Right ventricle myocardium inferior (tissue), 1 donor: ENCODE measurements around the gene CSNK1G2. TPM values are rescaled to one million over a fixed set of nuclear protein-coding genes. Genes with fewer than 3 reads are reported as not detected.

ENCODE experiments used
- ATAC-seq: fragments of 200-7000 bp; cut with Tn5 transposase; one replicate; pipeline ENCODE4 v1.9.1; 2020; ENCODE audit warnings: mild to moderate bottlenecking, moderate library complexity
- DNase-seq: peaks from one replicate; pipeline ENCODE4 v3.0.0; 2021; ENCODE audit errors: missing footprints
- intact Hi-C: fragments of 100-400 bp; cut with DNase I; formaldehyde crosslinking; loops from one replicate; pipeline ENCODE4 v1.11.0; 2022
- total RNA-seq: library from RNA; stranded (reverse); fragmentation: NEBNext Ultra II Directional; extraction: Animal tissue kit (Norgen Biotek cat#: 25700); gene quantifications from one replicate; pipeline ENCODE4 v1.2.1, GENCODE V29; 2021
- donor health status: DM: no; HTN: yes; CAD: no; lungs with severe emphysema.

Gene CSNK1G2
- total RNA-seq, 1 donor from 2014 or later, result 23.6 TPM

DNA sequence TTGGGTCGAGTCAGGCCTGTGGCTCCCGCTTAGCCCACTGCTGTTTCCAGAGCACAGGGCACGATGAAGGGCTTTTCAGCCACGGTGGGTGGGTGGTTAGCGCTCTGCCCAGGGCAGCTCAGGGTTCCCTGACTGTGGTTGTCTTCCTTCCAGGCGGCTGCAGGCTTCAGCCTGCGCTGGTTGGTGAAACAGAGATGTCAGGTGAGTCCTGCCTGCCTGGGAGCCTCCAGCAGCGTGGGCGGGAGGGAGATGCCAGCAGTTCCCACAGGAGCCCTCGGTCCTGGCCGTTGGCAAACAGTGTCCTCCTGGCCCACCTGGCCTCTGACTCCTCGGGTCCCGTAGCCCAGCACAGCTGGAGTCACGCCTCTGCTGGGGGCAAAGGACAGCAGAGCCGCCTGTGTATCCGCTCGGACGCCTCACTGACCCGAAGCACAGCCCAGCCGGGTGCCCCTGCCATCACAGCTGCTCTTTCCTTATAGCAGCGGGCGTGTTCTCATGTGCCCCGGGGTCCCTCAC is 26.1 kb upstream of the CSNK1G2 start:
- DNase-seq, result no peak
- intact Hi-C loops, result no loop called here
- ATAC-seq, result no peak

GRCh38 chr19:1917146-1917545 is 23.8 kb upstream of the CSNK1G2 start:
- no peak for DNase-seq
- intact Hi-C loops, result no loop called here
- no peak for ATAC-seq

GRCh38 chr19:1917926-1918325 is 23.0 kb upstream of the CSNK1G2 start:
- ATAC-seq, result no peak
- intact Hi-C loops, result no loop called here
- DNase-seq, result no peak

- ATAC-seq, result no peak
- intact Hi-C loops, result no loop called here
- no peak for DNase-seq
Observed at GRCh38 chr19:1918975-1919374, 22.0 kb upstream of the CSNK1G2 start.

GRCh38 chr19:1920644-1921043 is 20.3 kb upstream of the CSNK1G2 start:
- no peak for ATAC-seq
- no peak for DNase-seq
- intact Hi-C loops, result no loop called here

DNA sequence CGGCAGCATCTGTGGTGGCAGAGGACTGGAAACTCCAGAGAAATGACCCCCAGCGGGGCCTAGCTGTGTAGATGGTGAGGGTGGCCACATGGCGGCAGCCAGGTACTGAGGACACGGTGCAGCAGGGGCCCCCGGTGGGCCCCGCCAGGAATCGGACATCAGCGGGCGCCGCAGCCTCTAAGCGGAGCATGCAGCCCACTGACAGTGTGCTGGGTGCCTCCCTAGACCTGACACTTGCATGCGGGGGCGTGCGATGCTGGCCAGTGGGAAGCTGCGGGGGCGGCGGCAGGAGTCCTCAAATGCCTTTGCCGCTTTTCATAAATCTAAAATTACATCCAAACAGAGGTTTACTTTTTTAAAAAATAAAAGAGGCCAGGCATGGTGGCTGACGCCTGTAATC is 19.6 kb upstream of the CSNK1G2 start:
- ATAC-seq (no peak), DNase-seq (no peak)
- intact Hi-C loops, result no loop called here

DNA sequence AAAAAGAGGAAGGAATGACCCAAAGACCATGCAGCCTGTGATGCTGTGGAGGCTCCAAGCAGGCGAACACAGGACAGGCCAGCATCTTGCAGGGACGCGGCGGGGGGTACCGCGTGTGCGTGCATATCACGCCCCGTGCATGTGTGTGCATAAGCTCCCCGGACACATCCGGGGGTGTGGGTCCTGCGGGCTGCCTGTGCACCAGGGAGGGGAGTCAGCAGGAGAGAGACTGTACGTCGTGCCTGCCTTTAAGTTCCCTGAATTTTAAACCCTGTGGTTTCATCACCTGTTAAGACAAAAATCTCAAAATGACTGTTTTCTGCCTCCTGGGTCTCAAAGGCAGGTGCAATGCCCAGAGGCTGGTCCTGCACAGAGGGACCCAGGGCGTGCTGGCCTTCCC is 19.1 kb upstream of the CSNK1G2 start:
- intact Hi-C loops, result no loop called here
- ATAC-seq (no peak), DNase-seq (no peak)

DNA sequence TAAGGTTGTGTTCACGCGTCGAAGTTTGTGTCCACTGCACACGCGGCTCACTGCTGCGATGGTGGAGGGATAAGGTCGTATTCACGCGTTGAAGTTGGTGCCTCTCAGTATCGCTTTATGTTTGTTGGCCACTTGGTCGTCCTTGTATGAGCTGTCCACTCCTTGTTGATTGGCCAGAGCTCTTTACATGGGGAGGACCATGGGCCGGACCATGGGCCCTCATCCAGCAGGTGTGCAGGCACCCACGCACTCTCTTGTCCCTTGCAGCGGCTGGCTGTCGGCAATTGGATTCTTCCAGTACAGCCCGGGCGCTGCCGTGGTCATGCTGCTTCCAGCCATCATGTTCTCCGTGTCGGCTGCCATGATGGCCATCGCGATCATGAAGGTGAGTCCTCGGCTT is 18.2 kb upstream of the CSNK1G2 start:
- intact Hi-C loops, result no loop called here
- DNase-seq, result peak; percentile 64
- no peak for ATAC-seq

- peak; percentile 68 for DNase-seq
- peak; percentile 42 for ATAC-seq
- intact Hi-C loops, result no loop called here
Observed at GRCh38 chr19:1923319-1923718, 17.7 kb upstream of the CSNK1G2 start.

- no peak for DNase-seq
- ATAC-seq, result no peak
- intact Hi-C loops, result no loop called here
Observed at GRCh38 chr19:1924320-1924961, 16.5 kb upstream of the CSNK1G2 start.

- intact Hi-C loops, result no loop called here
- no peak for DNase-seq
- ATAC-seq, result no peak
Observed at GRCh38 chr19:1925544-1925943, 15.4 kb upstream of the CSNK1G2 start.

DNA sequence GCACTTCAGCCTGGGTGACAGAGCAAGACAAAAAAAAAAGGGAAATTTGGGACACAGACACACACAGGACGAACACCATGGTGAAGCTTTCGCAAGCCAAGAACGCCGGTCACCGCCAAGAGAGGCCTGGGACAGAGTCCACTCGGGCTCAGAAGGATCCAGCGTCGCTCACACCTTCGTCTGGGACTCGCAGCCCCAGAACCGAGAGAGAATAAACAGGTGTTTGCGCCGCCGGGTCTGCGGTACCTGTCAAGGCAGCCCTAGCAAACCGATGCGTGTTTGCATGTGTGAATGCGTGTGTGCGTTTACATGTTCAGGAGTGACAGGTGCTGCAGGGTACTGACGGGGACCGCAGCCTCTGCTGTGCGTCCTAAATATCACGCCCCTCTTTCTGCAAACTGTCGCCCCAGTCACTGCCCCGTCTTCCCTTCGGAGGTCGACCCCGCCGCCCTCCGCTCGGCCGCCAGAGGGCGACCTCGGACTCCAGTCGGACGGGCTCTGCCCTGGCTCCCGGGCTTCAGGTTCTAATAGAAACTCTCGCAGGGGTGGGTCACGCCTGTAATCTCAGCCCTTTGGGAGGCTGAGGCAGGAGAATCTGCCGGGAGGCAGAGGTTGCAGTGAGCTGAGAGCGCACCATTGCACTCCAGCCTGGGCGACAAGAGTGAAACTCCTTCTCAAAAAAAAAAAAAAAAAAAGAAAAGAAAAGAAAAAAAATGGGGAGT is 11.8 kb upstream of the CSNK1G2 start:
- intact Hi-C loops, result loop anchor here (2.0 kb wide), 1 partner anchor 64 kb away; no protein-coding TSS in a partner anchor
- DNase-seq (peak; percentile 93), ATAC-seq (peak; percentile 91)

DNA sequence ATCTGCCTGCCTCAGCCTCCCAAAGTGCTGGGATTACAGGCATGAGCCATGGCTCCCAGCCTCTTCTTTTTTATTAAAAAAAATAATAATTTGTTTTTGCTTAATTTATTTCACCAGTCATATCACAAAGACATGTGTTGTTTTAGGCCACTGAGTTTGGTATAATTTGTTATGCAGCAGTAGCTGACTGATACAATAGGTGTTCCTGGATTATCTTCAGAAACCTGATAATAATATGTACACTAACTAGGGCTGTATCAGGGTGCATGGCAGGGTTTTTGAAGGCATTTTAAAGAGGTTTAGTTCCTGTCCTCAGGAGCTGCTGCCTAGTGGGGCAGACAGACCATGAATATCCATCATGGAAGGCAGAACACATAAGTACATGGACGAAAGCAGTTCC is 9.5 kb upstream of the CSNK1G2 start:
- no peak for ATAC-seq
- intact Hi-C loops, result no loop called here
- DNase-seq, result no peak

GRCh38 chr19:1932395-1932794 is 8.6 kb upstream of the CSNK1G2 start:
- ATAC-seq (no peak), DNase-seq (no peak)
- intact Hi-C loops, result no loop called here

DNA sequence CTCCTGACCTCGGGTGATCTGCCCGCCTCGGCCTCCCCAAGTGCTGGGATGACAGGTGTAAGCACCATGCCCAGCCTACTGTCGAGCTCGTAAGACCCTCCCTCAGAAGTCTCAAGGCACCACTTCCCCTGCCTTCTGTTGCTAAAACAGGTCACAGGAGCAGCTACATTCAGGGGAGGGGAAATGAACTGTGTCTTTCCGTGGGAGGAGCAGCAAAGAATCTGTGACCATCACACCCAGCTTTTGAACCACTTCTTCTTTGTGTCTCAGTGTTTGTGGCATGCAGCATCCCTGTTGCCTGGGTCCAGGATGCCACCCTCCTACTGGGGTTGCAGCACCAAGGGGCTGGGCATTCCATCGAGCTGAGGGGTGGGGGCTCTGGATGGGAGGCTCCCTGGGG is 7.7 kb upstream of the CSNK1G2 start:
- ATAC-seq, result no peak
- intact Hi-C loops, result no loop called here
- DNase-seq, result no peak

DNA sequence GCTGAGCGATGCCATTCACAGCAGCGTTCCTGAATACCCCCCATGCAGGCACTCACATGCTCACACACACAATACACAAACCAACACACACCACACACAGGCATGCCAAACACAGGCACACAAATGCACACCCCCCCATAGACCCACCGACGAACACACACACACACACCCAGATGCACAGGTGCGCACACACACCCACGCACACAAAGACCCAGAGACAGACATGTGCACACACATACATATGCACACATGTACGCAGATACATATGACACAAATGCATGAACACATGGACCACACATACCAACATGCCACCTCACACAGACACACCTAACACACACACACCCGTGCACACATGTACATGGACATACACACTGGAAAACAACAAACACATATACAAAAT is 7.0 kb upstream of the CSNK1G2 start:
- intact Hi-C loops, result no loop called here
- no peak for DNase-seq

DNA sequence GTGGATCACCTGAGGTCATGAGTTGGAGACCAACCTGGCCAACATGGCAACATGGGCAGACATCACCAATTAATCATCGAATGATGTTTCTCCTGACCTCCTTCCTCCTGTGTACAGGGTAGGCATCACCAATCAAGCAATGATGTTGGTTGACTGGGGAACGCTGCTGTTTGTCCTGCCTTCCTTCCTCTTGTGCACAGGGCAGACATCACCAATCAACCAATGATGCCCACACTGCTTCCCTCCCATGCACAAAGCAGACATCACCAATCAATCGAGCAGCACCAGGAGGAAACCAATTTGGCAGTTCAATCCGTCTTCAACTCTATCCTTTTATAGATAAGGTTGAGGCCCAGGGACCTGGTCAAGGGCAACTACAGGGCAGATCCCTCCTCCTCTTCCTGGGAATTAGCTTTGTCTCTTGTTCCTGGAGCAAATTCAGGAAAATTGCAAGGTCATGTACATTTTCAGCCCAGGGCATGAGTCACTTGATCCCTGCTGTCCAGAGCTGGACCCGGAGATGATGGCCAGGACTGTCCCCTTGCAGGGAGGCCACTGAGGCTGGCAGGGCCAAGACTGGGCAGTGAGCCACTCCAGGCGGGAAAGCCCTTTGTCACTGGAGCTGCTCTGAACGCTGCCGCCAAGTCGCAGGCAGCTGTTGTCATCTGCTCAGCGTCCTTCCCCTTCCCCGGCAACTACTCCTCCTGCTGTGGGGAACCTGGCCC is 5.3 kb upstream of the CSNK1G2 start:
- intact Hi-C loops, result no loop called here
- ATAC-seq (no peak), DNase-seq (no peak)

More for the DNA sequence above, 7.0 kb upstream of the CSNK1G2 start:
- no peak for ATAC-seq

DNA sequence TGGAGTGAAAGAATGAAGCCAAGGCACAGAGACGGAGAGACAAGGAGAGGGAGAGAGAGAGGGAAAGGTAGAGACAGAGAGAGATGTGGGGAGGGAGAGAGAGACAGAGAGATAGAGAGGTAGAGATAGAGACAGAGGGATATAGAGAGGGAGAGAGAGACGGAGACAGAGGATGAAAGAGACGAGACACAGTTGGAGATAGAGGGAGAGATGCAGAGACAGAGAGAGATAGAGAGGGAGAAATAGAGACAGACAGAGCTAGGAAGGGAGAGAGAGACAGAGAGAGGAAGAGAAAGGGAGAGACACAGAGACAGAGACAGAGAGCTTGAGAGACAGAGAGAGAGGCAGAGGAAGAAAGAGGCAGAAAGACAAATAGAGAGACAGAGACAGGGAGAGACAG is 4.5 kb upstream of the CSNK1G2 start:
- intact Hi-C loops, result no loop called here
- DNase-seq (no peak), ATAC-seq (no peak)

- DNase-seq (no peak), ATAC-seq (no peak)
- intact Hi-C loops, result no loop called here
Observed at GRCh38 chr19:1936916-1937610, 3.9 kb upstream of the CSNK1G2 start.
